ENCODE results near the gene RASA4B. TPM values are rescaled to one million over a fixed set of nuclear protein-coding genes. Genes with fewer than 3 reads are reported as not detected.

RASA4B gene
- total RNA-seq, 1 donor from 2014 or later = 25.9 TPM

DNA sequence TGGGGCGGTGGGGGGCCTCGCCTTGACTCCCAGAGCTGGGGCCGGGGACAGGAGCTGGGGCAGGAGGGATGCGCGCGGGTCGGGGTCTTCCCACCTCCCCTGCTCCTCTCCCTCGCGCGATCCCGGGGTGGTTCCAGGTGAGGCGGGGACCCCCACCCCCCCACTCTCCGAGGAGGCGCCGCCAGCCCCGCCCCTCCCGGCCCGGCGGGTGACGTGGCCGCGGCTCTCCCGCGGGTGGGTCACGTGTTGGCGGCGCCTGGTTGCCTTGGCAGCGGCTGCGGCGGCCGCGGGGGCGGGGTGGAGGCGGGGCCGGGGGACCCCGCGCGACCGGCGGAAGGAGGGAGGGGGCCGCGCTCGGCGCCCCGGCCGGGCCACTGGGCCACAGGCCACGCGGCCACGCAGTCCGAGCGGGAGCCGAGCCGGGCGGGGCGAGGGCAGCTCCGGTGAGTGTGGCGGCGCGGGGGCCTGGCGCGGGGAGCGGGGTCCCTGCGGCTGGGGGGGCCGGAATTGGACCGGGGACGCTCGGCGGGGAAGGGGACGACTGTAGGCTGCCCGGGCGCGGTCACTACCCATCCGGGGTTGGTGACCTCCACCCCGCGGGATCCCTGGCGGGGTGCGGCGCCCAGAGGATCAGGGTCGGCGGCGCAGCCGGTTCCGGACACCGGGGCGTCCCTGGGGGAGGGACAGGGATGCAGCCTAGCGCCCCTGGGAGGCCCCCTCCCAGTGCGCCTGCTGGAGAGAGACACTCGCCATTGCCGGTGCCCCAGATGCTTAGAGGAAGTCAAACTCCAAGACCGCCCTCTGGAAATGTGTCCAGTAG is 84.1 kb downstream of the RASA4B start, which contains the start of gene ORAI2:
Gene ORAI2, plus strand, starts transcription at position 357 of the 820 bp plus-strand sequence. CDS start 5,382 bp downstream, outside the sequence.
- no peaks in the 10 kb centered on the region for H3K27me3 Mint-ChIP-seq (ENCODE audit: insufficient read depth)
- H3K9me3 Mint-ChIP-seq = no peaks in the 10 kb centered on the region
- H3K4me1 Mint-ChIP-seq (ENCODE audit: low read depth) = peaks cover 58% of the 10 kb centered on the region
- peak; percentile 82 for DNase-seq (ENCODE audit: low spot score)
- peak within 1 kb of the TSS; percentile 84 for H3K4me3 Mint-ChIP-seq
- intact Hi-C loops (cut with micrococcal nuclease) = loop anchor here (1.0 kb wide), 3 partner anchors 18 to 31 kb away; partner anchors contain the start of genes ALKBH4 and LRWD1
- H3K36me3 Mint-ChIP-seq (ENCODE audit: low read depth) = peaks cover 17% of the 10 kb centered on the region
- peak within 1 kb of the TSS; percentile 87 for H3K27ac Mint-ChIP-seq

Other genes with a start within 250 kb of the RASA4B start
- 2.1 and 2.6 TPM in 2 replicates for gene SH2B2, start 230.9 kb downstream of the RASA4B start, total RNA-seq
- gene SPDYE6, start 161.3 kb downstream of the RASA4B start, total RNA-seq = not detected in 2 replicates
- gene PRKRIP1, start 121.4 kb downstream of the RASA4B start, total RNA-seq = 25.7 and 28.3 TPM in 2 replicates
- gene ORAI2, start 84.2 kb downstream of the RASA4B start, total RNA-seq = 55.2 and 59.9 TPM in 2 replicates
- gene ALKBH4, start 52.9 kb downstream of the RASA4B start, total RNA-seq = 10.7 and 11.2 TPM in 2 replicates
- 32.9 and 36.3 TPM in 2 replicates for gene LRWD1, start 52.8 kb downstream of the RASA4B start, total RNA-seq
- gene POLR2J, start 38.9 kb downstream of the RASA4B start, total RNA-seq = 49.7 and 55.3 TPM in 2 replicates
- gene UPK3BL2, start 25.9 kb upstream of the RASA4B start, total RNA-seq = 13.4 and 15.7 TPM in 2 replicates
- not detected in 2 replicates for gene SPDYE2, start 33.4 kb upstream of the RASA4B start, total RNA-seq
- 49.6 and 53.9 TPM in 2 replicates for gene POLR2J3, start 54.8 kb upstream of the RASA4B start, total RNA-seq
- 50.1 and 50.4 TPM in 2 replicates for gene RASA4, start 99.0 kb upstream of the RASA4B start, total RNA-seq
- 16.3 and 16.9 TPM in 2 replicates for gene UPK3BL1, start 125.0 kb upstream of the RASA4B start, total RNA-seq
- gene SPDYE2B, start 132.5 kb upstream of the RASA4B start, total RNA-seq = not detected in 2 replicates
- 19.5 and 21.5 TPM in 2 replicates for gene POLR2J2, start 153.9 kb upstream of the RASA4B start, total RNA-seq
- 9.1 and 10.7 TPM in 2 replicates for gene FAM185A, start 231.2 kb upstream of the RASA4B start, total RNA-seq